ENCODE data around the gene COL11A2.

DNA sequence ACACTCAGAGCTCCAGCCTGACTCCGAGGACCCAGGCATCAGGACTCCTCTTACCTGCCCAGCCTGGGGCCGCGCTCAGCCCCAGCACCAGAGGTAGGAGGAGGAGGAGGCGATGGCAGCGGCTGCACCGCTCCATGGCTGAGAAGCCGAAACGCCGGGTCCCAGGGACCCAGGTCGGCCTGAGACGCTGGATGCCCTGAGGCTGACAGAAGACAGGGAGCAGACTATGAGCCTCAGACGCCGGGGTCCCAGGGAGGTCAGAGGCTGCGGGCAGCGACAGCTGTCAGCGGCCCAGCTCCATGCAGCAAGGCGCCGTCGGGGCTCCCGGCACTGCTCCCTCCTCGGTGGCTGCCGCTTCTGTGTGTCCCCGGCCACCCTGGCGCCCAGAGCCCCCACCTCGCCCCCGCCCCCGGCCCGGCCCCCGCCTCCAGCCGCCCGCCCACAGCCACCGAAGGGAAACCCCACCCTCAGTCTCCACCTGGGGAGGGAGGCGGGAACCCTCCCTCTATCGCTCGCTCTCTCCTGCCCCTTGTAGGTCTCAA, at the start of gene COL11A2:
- TF ChIP-seq POLR2AphosphoS5 (IDR thresholded peaks at IDR 0.05; ENCODE audit: low read depth) (no peak), EZH2 (IDR thresholded peaks at IDR 0.05; ENCODE audit: low read depth, unreplicated experiment) (no peak)
- TF ChIP-seq, protein P1, sequence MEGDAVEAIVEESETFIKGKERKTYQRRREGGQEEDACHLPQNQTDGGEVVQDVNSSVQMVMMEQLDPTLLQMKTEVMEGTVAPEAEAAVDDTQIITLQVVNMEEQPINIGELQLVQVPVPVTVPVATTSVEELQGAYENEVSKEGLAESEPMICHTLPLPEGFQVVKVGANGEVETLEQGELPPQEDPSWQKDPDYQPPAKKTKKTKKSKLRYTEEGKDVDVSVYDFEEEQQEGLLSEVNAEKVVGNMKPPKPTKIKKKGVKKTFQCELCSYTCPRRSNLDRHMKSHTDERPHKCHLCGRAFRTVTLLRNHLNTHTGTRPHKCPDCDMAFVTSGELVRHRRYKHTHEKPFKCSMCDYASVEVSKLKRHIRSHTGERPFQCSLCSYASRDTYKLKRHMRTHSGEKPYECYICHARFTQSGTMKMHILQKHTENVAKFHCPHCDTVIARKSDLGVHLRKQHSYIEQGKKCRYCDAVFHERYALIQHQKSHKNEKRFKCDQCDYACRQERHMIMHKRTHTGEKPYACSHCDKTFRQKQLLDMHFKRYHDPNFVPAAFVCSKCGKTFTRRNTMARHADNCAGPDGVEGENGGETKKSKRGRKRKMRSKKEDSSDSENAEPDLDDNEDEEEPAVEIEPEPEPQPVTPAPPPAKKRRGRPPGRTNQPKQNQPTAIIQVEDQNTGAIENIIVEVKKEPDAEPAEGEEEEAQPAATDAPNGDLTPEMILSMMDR (conservative IDR thresholded peaks at IDR 0.05; ENCODE audit: low read depth in 2 of 2) = no peak
- TF ChIP-seq, protein P2, sequence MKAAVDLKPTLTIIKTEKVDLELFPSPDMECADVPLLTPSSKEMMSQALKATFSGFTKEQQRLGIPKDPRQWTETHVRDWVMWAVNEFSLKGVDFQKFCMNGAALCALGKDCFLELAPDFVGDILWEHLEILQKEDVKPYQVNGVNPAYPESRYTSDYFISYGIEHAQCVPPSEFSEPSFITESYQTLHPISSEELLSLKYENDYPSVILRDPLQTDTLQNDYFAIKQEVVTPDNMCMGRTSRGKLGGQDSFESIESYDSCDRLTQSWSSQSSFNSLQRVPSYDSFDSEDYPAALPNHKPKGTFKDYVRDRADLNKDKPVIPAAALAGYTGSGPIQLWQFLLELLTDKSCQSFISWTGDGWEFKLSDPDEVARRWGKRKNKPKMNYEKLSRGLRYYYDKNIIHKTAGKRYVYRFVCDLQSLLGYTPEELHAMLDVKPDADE (IDR thresholded peaks at IDR 0.05) = no peak

Measured in GM23338 (cell line).